ENCODE results near the gene NADSYN1.
"Not testable (repeated sequence)": the region's sequence is repeated elsewhere in the genome, so short reads cannot be mapped to it uniquely, and the experiment has no call there.

The NADSYN1 gene

DNA sequence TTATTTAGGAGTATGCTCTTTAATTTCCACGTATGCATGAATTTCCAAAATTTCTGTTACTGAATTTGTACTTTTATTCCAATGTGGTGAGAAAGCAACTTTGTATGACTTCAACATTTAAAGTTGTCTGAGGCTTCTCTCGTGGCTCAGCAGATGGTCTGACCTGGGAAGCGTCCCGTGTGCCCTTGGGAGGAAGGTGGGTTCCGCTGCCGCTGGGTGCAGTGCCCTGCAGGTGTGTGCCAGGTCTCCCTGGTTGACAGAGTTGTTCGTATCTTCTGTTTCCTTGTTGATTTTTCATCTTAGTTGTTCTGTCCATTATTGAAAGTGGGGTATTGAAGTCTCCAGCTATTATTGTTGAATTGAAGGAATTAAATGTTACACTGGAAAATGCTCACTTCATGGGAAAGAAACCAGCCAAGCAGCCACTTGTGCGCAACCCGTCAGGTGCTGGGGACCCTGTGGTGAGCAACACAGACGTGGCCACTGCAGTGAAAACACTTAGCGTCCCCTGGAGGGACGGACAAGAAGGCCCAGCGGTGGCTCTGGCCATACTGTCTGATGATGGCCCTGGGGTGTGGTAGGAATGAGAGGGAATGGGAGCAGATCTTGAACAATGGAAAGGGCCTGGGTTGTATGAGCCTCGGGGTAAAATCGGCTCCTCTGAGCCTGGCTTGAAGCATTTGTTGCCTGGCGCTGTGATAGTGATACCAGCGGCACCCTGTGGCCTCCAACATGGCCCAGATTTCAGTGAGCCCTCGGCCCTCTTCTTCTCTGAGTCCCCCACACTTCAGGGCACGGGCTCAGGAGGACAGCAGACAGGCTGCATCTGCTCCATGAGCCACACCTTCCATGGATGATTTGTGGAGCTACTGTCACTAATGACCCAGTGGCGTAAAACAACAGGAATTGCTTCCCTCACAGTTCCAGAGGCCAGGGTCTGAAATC is 42.6 kb downstream of the NADSYN1 start:
- DNase-seq = no peak

DNA sequence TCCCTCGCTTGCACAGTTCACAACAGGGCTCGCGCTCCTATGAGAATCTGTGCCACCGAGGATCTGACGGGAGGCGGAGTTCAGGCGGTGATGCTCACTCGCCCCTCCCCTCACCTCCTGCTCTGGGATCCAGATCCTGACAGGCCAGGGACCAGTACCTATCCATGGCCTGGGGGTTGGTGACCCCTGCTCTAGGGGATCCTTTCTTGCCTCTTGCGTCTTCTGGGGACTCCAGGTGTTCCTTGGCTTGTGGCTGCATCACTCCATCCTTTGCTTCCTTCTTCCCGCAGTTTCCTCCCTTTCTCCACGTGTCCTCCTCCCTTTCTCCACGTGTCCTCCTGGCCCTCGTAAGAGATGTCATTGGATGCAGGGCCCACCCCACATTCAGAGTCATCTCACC is 43.4 kb downstream of the NADSYN1 start:
- no peak for DNase-seq

DNA sequence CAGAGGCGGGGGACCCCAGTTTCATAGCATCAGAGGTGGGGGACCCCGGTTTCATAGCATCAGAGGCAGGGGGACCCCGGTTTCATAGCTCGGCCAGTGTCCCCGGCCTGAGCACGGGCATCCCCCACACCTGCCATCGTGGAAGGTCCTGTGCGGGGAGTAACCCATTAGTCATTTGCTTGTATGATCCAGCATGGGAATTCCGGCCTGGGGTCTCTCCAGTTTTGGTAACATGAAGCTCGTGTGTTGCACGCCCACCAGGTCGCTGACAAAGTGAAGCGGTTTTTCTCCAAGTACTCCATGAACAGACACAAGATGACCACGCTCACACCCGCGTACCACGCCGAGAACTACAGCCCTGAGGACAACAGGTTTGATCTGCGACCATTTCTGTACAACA is 45.1 kb downstream of the NADSYN1 start:
- no peak for DNase-seq

DNA sequence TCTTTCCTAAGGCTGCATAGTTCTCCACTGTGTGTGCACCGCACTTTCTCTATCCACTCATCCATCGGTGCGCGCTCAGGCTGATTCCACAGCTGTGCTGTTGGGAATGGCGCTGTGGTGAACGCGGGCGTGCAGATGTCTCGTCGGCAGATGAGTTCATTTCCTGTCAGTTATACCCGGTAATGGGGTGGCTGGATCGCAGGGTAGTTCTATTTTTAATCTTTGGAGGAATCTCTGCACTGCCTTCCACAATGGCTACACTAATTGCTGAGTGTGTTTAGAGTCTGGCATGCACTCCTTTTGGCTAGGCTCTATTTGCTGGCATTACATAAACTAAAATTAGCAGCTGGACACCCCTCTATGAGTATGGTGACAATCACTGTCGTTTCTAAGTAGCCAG is 46.1 kb downstream of the NADSYN1 start:
- no peak for DNase-seq

DNA sequence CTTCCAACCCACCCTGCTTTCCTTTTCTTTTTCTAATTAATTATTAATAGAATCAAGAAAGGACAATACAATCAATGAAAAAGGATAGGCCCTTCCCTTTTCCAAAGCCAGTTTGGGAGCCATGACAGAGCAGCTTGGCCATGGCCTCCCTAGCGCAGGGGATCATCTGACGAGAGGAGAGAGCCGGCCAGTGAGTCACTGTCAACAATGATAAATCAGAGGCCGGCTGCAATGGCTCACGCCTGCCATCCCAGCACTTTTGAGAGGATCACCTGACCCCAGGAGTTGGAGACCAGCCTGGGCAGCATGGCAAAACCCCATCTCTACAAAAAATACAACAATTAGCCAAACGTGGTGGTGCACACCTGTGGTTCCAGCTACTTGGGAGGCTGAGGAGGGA is 46.5 kb downstream of the NADSYN1 start:
- no peak for DNase-seq

DNA sequence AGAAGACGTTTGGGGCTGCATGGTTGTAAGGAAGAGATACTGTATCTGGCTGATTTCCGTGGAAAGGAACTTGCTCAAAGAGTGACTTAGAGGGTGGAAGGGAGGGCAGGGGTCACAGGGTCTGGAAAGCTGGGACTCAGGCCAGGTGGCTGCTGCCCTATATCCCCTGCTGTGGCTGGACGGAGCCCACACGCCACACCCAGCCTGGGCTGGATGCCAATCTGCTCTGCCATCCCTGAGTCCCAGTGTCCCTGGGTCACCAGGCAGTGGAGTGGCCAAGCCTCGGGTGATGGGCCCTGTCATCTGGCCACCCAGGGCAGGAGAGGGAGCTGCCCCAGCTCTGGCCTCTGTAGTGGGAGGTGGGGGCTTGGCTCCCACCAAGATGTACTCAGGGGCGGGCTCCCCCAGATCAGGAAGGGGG is 47.6 kb downstream of the NADSYN1 start:
- DNase-seq = no peak

DNA sequence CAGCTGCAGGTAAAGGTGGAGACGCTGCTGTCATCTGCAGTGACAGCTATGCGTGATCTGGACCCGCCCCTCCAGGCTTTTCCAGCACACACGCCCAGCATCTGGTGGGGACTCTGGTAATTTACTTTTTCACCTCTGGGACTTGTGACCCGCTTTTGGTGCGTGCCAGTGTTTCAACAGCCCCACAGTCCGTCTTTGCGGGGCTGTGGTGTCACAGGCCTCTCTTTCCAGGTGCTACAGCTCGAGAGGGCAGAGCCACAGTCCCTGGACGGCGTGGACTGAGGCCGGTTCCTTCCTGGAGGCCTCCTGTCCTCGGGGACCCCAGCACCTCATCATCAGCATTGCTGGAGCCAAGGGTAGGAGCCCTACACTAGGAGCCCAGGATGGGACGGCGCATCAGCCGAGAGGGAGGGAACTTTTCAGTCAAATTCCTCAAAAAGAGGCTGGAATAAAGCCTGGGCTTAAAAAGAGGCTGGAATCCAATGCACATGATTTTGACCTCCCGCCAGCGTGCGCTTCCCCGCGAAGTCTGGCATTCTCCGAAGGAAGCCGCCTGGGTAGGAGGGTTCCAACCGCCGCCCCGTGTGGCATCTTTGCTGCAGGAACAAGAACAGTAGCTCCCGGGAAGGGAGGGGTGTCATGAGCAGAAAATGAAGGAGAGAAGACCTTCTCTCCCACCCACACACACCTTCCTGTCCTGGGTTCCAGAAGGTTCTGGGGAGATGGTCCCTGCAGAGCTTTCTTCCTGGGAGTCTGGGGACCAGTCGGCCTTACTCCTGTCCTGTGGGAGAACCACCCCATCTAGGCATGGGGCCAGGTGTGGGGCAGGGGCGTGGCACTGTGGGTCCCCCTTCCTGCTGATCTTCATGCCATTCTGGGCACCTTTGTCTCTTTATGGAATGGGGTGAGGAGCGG is 48.3 kb downstream of the NADSYN1 start:
- no peak for DNase-seq

DNA sequence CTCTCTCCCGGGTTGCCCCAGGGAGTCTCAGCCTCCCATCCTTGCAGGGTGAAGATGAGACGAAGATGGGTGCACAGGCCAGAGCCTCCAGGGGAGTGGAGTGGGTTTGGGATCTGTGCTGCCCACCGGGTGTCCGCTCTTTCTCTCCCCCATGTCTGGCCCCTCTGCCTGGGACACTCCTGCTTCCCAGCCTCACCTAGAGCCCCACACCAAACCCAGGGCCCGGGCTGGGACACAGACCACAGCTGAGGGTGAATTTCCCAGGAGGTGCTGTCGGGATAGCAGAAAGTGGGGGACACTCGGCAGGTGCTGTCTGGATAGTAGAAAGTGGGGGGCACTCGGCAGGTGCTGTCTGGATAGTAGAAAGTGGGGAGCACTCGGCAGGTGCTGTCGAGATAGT is 49.0 kb downstream of the NADSYN1 start:
- no peak for DNase-seq

DNA sequence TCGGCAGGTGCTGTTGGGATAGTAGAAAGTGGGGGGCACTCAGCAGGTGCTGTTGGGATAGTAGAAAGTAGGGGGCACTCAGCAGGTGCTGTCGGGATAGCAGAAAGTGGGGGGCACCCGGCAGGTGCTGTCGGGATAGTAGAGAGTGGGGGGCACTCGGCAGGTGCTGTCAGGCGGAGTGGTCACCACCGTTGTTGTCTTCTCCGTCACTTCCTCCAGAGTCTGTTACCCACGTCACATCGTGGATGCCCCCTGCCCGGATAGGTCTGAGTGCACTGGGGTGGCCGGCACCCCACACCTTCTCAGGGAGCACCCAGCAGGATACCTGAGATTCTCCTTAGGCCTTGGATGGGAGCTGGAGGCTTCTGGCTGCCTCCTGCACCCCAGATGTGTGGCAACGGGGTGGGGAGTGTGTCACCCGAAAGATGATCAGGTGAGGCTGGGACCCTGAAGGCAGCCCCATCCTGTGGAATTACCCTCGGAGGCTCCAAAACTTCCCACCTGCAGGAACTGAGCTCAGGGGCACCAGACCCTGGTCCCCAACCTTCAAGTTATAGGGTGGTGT is 50.0 kb downstream of the NADSYN1 start:
- DNase-seq = no peak

DNA sequence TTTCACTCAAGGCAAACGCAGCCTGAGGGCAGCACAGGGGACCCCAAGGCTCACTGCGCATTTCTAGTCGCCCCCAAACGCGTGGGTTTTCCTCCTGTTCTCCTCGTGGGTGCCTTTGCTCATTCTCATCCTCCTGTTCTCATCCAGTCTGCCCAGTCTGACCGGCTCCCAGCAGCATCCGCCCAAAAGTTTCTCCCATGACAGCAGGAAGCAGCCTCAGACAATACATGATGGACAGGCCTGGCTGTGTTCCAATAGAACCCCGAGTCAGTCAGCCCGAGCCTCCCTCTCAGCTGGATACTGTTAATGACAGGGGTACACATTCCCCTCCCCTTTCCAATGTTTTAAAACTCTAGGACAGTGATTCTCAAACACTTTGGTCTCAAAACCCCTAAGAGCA is 51.5 kb downstream of the NADSYN1 start:
- no peak for DNase-seq

DNA sequence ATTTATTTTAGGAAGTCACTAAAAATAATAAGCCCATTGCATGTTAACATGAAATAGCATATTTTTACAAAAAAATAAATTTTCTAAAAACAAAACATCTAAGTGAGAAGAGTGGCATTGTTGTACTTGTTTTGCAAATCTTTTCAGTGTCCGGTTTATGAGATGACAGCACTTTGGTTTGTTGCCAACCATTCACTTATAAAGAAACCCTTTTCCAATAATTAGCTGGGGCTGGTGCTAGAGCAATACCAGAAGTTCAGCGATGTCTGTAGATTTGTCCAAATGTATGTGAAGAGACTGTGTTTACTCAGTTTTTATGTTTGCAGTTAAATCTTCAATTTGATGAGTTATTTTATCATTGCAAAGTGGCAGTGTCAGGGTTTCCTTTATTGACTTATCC is 52.0 kb downstream of the NADSYN1 start:
- no peak for DNase-seq

DNA sequence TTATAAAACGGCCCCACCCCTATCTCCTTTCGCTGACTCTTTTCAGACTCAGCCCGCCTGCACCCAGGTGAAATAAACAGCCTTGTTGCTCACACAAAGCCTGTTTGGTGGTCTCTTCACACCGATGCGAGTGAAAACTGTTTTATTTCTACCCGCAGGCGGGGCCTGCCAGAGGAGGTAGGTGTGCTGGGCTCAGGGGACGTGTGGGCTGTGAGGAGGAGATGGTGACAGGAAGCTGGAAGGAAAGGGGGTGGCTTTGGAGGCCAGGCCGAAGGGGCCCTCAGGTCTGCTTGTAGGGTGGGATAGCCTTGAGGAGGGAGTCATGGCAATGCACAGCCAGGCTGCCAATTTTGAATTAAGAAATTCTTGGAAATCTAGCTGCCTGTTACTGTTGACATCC is 52.8 kb downstream of the NADSYN1 start:
- no peak for DNase-seq

DNA sequence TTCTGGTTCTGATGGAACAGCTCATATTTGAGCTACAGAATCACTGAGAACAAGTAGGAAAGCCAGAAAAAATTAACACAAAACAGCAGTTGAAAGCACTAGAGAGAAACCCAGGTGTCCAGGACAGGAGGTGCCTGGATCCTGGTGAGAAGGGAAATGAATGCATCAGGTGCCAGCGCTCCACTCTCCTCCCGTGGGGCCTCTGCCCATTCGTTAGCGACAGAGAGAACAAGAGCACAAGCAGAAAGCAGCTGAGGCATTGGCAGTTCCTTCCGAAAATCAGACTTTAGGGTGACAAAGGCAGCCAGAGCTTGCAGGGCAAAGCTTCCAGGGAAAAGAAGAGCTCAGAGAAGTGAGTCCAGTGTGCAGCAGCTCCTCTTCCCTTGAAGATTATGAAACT is 54.1 kb downstream of the NADSYN1 start:
- DNase-seq = no peak

DNA sequence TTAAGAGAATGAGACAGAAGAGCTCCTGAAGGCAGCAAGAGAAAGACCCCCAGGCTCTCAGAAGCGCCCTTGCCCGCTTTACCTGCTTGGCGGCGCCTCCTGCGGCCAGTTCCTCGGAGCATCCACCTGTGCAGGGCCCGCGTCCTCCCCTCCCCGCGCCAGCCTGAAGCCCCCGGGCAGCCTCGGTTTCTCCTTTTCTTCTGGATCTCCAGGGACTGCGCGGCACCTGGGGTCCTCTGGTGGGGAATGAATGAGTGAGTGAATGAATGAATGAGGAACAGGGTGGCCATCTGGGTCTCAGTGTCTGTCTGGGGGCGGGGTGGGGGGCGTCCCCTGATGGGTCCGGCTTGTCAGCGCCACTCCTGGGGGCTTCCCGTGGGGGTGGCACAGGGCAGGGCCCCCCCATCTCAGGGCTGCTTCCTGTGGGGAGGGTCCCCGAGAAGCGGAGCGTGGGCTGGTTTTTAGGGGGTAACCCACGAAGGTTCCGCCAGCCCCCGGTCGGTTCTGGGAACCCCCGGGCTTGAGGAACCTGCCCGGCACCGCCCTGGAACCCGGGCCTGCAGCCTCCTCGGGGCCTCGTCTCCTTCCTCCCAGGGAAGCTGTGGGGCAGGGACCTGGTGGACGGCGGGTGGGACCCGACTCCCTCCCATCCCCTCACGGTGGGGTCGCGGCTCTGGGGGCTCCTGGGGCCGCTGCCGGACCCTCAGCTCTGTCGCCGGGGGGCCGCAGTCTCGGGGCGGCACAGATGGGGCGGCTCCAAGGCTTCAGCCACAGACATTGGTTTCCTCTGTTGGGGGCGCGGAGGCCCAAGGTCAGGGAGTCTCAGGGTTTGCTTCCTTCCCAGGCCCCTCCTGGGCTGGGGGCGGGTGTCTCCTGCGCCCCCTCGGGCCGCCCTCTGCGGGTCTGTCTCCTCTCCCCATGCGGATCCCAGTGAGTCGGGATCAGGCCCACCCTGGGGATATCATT is 65.8 kb downstream of the NADSYN1 start:
- DNase-seq = no peak

DNA sequence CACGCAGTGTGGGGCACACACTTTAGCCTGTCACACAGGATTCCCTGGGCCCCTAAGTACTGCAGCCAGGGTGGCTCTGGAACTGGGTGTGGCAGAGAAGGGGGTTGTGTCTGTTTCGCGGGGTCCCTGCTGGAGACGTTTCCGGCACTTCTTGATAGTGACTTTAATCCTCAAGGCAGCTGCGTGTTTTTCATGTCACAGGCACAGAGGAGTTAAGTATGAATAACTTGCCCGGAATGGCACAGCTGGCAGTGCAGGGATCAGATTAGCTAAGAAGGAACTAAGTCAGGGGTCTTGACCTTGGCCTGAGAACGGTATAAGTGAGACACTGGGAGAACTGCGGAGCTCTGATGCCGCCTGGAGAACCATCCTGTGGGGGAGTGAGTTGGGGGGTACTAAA is 66.5 kb downstream of the NADSYN1 start:
- no peak for DNase-seq

DNA sequence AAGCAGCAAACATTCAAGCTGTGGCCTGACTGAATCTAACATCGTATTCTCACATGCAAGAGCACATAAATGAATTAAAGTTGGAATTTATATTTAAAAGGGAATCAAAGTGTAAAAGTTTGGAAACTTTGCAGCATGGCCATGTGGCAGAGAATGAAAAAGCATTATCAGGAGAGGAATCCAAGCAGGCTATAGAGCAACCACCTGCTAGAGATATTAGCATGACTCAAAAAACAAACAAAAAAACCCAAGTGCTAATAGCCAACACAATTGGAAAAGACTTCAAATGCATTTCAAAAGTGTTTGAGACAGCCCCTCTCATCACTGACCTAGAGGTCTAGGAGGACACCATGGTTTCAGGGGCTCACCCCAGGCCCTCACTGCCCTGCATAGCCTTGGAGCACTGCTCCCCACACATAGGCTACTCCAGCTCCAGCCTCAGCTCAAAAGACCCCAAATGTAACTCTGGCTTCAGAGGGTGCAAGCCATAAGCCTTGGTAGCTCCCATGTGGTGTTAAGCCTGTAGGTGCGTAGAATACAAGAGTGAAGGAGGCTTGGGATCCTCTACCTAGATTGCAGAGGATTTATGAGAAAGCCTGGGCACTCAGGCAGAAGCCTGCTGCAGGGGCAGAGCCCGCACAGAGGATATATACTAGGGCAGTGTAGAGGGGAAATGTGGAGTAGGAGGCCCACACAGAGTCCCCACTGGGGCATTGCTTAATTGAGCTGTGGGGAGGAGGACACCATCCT is 72.4 kb downstream of the NADSYN1 start:
- no peak for DNase-seq

DNA sequence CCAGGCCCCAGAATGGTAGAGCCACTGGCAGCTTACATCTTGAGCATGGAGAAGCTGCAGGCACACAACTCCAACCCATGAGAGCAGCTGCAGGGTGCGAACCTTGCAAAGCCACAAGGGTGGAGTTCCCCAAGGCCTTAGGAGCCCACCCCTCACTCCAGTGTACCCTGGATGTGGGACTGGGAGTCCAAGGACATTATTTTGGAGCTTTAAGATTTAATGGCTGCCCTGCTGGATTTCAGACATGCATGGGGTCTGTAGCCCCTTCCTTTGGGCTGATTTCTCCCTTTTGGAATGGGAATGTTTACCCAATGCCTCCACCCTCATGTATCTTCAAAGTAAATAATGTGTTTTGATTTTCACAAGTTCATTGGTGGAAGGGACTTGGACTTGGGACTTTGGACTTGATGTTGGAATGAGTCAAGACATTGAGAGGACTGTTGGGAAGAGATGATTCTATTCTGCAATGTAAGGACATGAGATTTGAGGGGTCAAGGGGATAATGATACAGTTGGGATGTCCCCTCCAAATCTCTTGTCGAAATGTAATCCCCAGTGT is 73.0 kb downstream of the NADSYN1 start:
- DNase-seq = no peak

DNA sequence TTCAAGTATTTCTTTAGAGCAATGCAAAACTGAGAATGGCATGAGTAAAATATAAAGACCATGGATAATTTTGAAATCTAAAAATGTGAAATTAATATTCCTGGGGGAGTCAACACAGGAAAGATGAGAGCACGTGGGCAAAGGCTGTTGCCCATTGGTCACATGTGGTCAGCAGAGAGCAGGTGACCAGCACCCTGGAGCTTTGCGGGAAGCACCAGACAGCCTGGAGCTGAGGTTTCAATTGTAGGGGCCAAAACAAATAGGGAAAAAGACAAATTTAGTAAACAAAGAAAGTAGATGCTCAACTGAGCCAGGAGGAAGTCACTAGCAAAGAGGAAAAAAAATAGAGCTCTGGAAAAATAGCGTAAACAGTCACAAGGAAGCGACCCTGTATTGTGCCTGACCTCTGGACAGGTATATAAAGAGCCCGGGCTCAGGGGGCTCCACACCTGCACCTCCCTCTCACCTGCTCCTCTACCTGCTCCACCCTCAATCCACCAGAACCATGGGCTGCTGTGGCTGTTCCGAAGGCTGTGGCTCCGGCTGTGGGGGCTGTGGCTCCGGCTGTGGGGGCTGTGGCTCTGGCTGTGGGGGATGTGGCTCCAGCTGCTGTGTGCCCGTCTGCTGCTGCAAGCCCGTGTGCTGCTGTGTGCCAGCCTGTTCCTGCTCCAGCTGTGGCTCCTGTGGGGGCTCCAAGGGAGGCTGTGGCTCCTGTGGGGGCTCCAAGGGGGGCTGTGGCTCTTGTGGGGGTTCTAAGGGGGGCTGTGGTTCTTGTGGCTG is 74.0 kb downstream of the NADSYN1 start, which contains the start of gene KRTAP5-7:
Gene KRTAP5-7 (plus strand): TSS at position 472 of the 780 bp plus-strand sequence. CDS start 34 bp downstream, at position 506.
- not testable (repeated sequence) for DNase-seq

DNA sequence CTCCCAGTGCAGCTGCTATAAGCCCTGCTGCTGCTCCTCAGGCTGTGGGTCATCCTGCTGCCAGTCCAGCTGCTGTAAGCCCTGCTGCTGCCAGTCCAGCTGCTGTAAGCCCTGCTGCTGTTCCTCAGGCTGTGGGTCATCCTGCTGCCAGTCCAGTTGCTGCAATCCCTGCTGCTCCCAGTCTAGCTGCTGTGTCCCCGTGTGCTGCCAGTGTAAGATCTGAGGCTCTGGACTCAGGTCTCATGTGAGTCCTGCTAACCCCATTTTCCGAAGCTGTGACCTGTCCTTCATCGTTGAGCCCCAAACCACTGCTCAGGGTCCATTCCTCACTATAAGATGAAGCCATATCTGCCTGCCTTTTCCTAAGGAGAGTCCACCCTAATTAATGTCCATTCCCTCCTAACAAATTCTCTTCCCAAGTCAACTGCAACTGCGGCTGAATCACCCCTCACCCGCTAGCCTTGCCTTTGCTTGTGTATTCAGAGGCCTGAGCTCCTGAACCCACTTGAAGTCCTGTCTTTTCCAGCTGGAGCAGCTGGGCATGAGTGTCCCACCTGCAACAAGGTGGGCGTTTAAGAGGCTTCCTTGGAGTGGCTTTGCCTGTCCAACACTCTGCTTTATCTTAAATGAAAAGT is 74.7 kb downstream of the NADSYN1 start:
- no peak for DNase-seq

DNA sequence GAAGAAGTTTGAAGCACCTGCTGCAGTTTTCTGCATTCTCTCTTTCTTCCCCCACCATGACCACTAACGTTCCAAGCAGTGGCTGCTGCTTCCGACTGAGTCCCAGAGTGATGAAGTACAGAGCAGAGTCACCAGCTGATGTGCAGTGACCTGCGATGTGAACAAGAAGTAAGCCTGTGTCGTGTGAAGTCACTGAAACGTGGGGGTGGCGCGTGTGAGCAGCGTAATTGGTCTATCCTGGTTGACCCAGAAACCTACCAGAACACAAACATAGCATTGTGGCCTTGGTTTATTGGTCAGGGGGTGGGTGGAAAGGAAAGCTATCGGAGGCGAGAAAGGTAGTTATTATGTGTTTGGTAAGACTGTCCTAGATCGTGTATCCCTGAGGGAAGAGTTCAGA is 77.6 kb downstream of the NADSYN1 start:
- DNase-seq = no peak
